ENCODE results near the gene KCNJ15. TPM values are rescaled to one million over a fixed set of nuclear protein-coding genes. Genes with fewer than 3 reads are reported as not detected.

KCNJ15 gene
- total and polyA plus RNA-seq, 2 of the 8 experiments (the other 6 are each of a cell fraction or from before 2014, with no cell fraction given), result under 0.01 TPM; not detected in 1

- Histone ChIP-seq H3K27ac (ENCODE audit: low read depth, low read length) (no peak overlapping the region), H2BK120ac (replicated peaks; ENCODE audit: low read depth, low read length) (no peak overlapping the region), H3K9me3 (ENCODE audit: insufficient read depth in 2 of 2, low read depth in 1 of 2, low read length in 1 of 2) (no peaks in the 10 kb centered on the region), H2BK5ac (ENCODE audit: low read depth, low read length) (no peak overlapping the region), H4K91ac (replicated peaks; ENCODE audit: insufficient read length, low read length) (no peak overlapping the region), H3K9ac (replicated peaks in 1 of 4; ENCODE audit: extremely low read depth in 1 of 4, low read depth in 3 of 4, low read length in 3 of 4) (no peak overlapping the region), H3K56ac (replicated peaks; ENCODE audit: insufficient read length, low read depth, low read length) (no peak overlapping the region), H2AK5ac (ENCODE audit: low read depth, low read length) (no peak overlapping the region), H3K23me2 (ENCODE audit: low read depth, low read length) (no peaks in the 10 kb centered on the region), H4K5ac (ENCODE audit: insufficient read length, low read depth, low read length) (peak overlapping the region; percentile 20), H4K8ac (ENCODE audit: extremely low read depth, insufficient read depth, low read length) (no peak overlapping the region), H3K4me1 (replicated peaks in 1 of 4; ENCODE audit: control insufficient read depth in 3 of 4, insufficient read depth in 4 of 4, low read length in 3 of 4) (no peaks in the 10 kb centered on the region), H3K14ac (ENCODE audit: insufficient read length) (no peak overlapping the region), H2BK12ac (ENCODE audit: low read depth, low read length) (no peak overlapping the region), H4K20me1 (replicated peaks in 1 of 2; ENCODE audit: control insufficient read depth in 1 of 2, insufficient read depth in 2 of 2, low read length in 2 of 2) (no peaks in the 10 kb centered on the region), H3K4me3 (ENCODE audit: extremely low read depth in 1 of 4, insufficient read depth in 2 of 4, low read depth in 3 of 4, low read length in 4 of 4) (no peak overlapping the region), H3K79me1 (ENCODE audit: low read depth, low read length) (no peaks in the 10 kb centered on the region), H2BK15ac (ENCODE audit: low read length) (no peak overlapping the region), H3K36me3 (ENCODE audit: control insufficient read depth in 2 of 4, insufficient read depth in 4 of 4, low read length in 3 of 4) (no peaks in the 10 kb centered on the region), H3K4me2 (ENCODE audit: insufficient read depth in 1 of 2, low read depth in 2 of 2, low read length in 2 of 2) (no peak overlapping the region), H3K18ac (ENCODE audit: extremely low read depth, low read length) (no peak overlapping the region), H3K79me2 (ENCODE audit: control insufficient read depth in 1 of 2, insufficient read depth in 2 of 2, low read length in 2 of 2) (no peaks in the 10 kb centered on the region), H3K27me3 (replicated peaks in 1 of 4; ENCODE audit: control insufficient read depth in 3 of 4, extremely low read depth in 1 of 4, insufficient read depth in 3 of 4, low read length in 3 of 4) (no peaks in the 10 kb centered on the region; a peak in 1 of 7 replicates), H2BK20ac (ENCODE audit: low read length) (no peak overlapping the region), H3K23ac (ENCODE audit: insufficient read length) (no peak overlapping the region), H2AFZ (ENCODE audit: low read length) (no peak overlapping the region), H3K4ac (replicated peaks; ENCODE audit: insufficient read length, low read depth, low read length) (no peak overlapping the region)
- TF ChIP-seq TBP (IDR thresholded peaks at IDR 0.05; ENCODE audit: low read depth, low read length) (no peak), RBBP5 (IDR thresholded peaks at IDR 0.05; ENCODE audit: borderline replicate concordance, low read depth, low read length) (no peak), CHD1 (IDR thresholded peaks at IDR 0.05; ENCODE audit: low read depth, low read length) (no peak), KDM1A (IDR thresholded peaks at IDR 0.05; ENCODE audit: borderline replicate concordance, low read length) (no peak), MAFK (IDR thresholded peaks at IDR 0.05; ENCODE audit: low read depth, low read length) (no peak), JUN (IDR thresholded peaks at IDR 0.05; ENCODE audit: low read depth, low read length) (no peak), RAD21 (IDR thresholded peaks at IDR 0.05 in 1 of 2, conservative IDR thresholded peaks at IDR 0.05 in 1 of 2; ENCODE audit: low read depth in 2 of 2, low read length in 2 of 2) (no peak), SP4 (IDR thresholded peaks at IDR 0.05; ENCODE audit: low read length) (no peak)
- POLR2A ChIA-PET (ENCODE audit: partially characterized antibody), result no interaction called here
- DNase-seq (ENCODE audit: low read depth in 1 of 2, low spot score in 2 of 2) (no peak), FAIRE-seq (no peak)
- CTCF ChIA-PET (ENCODE audit: partially characterized antibody), result interaction anchor here (1.5 kb wide), 1 partner anchor 18 kb away, joined by 3 read pairs; no protein-coding TSS in a partner anchor
- WGBS, 2 experiments (ENCODE audit: extremely low coverage in 1 of 2, insufficient coverage in 1 of 2, insufficient read length in 1 of 2, insufficient replicate concordance in 2 of 2, low coverage in 1 of 2, low lambda C conversion rate in 2 of 2, missing lambda C conversion rate in 1 of 2), result 94% methylated on average over 3 of the region's 3 CpGs; no CpG with 5 or more reads in 1 of the 2 experiments
Measured at GRCh38 chr21:38314558-38314957, 57.8 kb downstream of the KCNJ15 start.

Data from H1 (cell line).